ENCODE data around the gene CDNF.

Gene CDNF

DNA sequence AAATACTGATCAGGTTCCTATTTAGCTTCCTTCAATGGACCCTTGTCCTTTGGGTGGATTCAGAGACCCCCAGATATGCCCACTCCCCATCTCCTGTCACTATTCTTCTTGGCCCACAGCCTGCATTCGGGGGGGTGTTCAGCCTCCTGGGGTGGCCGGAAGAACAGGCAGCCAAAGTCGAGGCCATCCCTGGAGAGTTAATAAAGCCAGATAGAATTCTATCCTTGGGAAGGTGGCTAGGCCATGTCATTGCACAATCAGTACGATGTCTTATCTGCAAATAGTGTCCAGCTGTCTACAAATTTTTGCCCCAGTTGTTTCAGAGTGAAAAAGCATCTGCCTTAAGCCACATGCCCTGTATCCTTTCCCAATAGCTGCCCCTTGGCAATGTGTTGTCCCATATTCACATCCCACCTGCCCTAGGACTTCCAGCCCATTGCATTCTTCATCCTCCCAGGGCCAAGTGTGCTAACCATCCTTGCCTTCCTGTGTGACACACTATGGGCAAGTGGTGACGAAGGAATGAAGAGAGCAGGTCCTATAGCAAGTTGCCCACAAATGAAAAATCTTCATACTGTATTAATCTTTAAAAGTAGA is 53.3 kb downstream of the CDNF start:
- DNase-seq: no peak

DNA sequence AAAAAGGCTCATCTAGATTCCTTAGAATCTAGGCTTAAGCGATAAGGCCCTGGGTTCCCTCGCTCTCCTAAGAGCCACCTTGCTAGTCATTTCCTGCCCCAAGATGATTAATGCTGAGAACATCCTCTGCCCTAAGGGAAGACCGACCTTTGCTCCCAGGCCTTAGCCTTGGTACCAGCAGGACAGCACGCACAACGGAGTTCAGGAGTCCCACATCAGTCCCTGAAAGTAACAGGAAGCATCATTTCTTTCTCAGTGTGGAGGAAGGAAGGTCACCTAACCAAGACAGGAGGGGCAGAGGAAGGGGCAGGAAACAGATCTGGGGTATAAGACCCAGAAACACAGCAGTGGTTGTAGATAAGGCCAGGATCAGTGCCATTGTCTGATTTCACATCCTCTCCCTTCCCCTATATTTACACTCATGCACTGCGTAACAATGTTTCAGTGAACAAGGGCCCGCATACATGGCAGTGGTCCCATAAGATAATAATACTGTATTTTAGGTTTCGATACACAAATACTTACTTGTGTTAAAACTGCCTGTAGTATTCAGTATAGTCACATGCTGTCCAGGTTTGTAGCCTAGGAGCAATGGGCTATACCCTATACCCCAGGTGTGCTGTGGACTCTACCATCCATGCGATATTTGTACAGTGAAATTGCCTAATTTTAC is 55.0 kb downstream of the CDNF start:
- DNase-seq: no peak

DNA sequence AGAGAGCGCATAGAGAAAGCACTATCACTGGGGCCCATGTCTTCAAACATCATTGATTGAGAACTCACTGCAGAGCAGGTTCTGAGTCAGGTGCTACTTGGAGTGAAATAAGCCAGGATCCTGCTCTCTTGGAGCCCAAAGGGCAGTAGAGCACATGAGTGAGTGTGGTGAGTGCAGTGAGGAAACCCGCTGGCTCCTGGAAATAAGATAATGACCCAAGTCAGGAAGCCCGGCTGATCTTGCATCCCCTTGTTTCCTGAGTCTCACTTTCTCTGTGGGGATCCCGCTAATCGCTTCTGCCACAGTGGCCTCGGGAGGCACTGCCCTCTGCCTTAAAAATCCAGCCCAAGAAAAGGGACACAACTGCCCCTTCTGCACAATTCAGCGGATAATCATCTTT is 56.1 kb downstream of the CDNF start:
- no peak for DNase-seq

DNA sequence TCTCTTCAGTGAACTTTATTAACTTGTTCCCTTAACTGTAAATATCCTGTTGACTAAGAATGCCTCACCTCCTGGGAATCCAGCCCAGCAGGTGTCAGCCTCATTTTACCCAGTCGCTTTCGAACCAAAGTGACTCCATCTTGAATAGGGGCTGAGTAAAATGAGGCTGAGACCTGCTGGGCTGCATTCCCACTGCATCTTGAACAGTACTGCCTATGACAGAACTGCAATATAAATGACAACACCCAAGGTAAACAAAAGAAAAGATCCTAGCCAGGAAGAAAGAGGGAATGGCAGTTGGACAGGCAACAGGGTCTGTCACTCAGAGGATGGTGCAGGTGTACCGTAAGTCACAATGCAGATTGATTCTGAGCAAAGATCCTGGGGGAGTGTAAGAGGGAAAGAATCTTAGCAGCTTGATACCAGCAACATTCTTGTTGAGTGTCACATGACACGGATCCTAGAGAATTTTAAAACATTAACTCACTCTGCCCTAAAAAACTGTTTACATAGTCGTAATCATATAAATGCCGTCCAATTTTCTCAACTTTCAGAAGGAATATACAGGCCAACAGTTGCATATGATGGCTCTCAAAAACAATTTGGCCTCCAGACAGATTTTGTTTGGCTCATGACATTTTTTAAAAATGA is 58.7 kb downstream of the CDNF start:
- DNase-seq: no peak

DNA sequence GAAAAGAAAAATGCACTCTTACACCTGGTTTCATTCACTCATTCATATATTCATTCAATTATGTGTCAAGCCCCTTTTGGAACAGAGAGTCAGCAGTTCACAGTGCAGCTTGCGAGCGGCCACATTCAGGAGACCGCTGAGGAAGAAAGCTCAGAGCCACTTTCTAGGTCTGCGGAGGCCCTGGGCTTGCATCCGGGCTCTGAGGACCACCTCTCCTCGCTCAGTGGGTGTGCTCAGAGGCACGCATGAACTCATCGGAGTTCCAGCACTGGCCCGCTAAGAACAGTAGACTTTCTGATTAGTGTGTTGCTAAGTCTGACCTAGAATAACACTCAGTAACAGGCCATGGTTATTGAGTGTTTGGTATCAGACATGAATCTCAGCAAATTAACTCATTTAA is 61.3 kb downstream of the CDNF start:
- DNase-seq: no peak

DNA sequence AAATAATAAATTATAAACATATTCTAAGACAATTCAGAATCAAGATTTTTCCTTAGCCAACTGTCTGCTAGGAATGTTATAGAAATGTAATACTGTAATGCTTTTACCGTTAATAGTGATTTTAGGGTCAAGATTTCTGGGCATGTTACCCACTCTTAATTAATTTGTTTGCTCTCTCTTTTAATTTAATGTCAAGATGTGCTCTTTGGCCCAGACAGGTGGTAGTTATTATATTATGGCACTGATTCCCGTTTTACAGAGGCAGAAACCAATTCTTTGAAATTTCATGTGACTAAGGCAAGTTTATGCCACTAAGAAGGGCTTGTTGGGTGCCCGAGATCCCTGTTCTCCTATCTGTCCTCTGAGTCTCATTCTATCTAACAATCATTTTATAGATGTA is 62.2 kb downstream of the CDNF start:
- no peak for DNase-seq

DNA sequence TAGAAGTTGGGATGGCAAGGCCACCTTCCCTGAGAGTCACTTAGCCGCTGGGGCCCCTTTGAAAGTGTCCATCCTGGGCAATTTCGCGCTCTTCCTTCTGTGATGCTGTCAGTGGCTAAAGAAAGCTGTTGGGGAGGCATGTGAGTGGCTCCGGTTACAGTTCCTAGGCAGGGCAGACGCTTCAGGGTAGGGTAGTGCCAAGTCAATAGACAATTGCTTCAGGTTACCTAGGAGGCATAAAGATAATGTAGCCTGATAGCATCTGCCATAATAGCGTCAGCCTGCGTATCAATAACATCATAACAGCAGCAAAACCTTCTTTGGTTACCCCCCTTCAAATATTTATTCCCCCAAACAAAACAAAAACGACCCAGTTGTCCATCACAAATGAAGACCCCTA is 63.0 kb downstream of the CDNF start, which contains the start of gene FAM107B:
Gene FAM107B (minus strand): TSS at position 101 of the 400 bp plus-strand sequence. CDS start 234 bp downstream, outside the sequence.
- no peak for DNase-seq

DNA sequence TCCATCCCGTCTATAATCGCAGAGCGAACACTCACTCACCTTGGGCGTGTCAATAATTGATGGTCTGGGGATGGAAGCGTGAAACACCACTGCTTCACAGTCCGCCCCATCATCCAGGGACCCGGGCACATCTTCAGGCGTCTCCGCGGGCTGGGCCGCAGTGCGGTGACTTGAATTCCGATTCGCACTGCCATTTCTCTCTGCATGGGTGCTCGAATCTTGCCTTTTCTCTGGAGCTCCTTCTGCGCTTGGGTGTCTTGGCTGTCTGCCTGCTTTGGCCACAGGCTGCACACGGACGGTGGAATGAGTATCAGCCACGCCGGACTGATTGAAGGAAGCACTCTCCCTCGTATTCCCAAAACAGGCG is 63.6 kb downstream of the CDNF start:
- no peak for DNase-seq

DNA sequence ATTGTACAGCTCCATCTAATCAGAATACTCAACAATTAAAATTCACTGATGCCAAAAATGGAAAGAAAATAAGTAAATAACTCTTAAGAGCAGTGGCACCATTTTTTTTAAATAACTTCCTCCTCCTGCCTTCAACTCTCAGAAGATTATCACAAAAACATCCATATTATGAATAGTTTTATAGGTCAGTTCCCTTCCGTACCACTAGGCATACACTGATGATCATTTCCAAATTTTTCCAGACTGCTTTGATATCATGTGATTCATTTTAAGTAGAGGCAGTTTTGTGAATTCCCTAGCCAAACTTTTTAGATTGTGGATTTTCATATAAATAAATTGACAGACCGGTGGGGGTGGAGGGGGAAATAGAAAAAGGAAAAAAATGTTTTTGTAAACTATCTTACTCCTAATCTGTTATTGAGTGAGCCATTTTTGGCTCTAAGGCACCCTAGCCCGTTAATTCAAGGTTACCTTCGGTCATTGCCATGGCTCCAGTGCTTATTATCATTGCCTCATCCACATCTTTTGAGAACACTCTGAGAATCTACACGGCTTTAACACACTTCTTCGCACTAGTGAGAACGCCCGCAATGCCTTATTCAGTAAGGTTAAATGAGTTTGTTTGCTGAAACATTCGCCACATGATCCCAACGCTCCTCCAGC is 64.2 kb downstream of the CDNF start:
- no peak for DNase-seq

DNA sequence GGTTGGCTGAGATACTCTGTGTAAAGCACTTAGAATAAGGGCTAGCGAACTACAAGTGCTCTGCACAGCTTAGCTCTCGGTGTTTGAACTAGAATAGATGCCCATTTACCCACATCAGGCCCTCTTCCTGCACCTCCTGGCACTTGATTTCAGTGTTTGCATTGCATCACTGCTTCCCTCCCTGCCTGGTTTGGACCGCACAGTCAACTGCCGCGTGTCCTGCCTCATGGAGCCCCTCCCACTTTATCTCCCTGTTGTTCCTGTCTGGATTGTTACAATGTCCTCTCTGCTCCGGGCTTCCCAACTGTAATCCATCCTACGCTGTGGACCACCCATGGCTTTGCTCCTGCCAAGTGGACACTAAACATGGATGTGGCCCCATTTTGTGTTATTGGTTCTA is 65.4 kb downstream of the CDNF start:
- no peak for DNase-seq

DNA sequence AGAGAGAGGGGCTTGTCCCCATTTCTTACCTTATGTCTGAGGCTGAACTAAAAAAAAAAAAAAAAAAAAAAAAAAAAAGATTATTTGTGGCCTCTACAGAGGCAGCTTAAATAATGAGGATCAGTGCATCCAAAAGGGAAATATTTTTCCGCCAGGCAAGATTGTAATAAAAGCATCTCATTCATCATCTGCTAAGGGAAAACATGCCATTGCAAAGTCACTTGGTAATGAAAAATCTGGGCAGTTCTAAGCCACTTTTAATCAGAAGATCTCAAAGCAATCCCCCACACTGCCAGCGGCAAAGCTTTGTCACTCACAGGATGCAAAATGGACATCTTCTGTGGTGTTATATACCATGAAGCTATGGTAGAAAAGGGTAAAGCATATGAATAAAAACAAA is 66.9 kb downstream of the CDNF start:
- no peak for DNase-seq

Measured in effector CD8-positive, alpha-beta T cell (primary cell).